PC-3 (cell line): ENCODE measurements around the gene SH3PXD2A. TPM values are rescaled to one million over a fixed set of nuclear protein-coding genes. Genes with fewer than 3 reads are reported as not detected.

ENCODE experiments used
- ATAC-seq: fragments of 200-7000 bp; cut with Tn5 transposase; 2 replicates; pipeline ENCODE4 v1.9.1; 2020; ENCODE audit warnings: mild to moderate bottlenecking, moderate library complexity
- BruUV-seq: library from RNA; stranded (reverse); fragments of 400-500 nt; replicated peaks from 2 replicates; lab custom pipeline; 2021; lab: Mats Ljungman, UMichigan
- CTCF ChIA-PET: fragments of 300-600 bp; sonication (Branson Sonifier 250); formaldehyde crosslinking; loops from one replicate; lab custom pipeline; 2022; ENCODE audit warnings: antibody characterized with exemption; lab: Charles Lee
- POLR2A ChIA-PET: fragments of 300-600 bp; sonication (Branson Sonifier 250); formaldehyde crosslinking; loops from one replicate; lab custom pipeline; 2022; ENCODE audit warnings: antibody characterized with exemption; ENCODE audit not compliant: unreplicated experiment; lab: Charles Lee
- DNase-seq: peaks from one replicate; pipeline ENCODE4 v3.0.0-alpha.2; 2015
- H2AFZ ChIP-seq: fragments of 300-600 bp; sonication (generic); 2 replicates; pipeline ENCODE4 v1.6.0; 2016; ENCODE audit warnings: antibody characterized with exemption, low read length
- H3F3A ChIP-seq: fragments of 300-600 bp; sonication (generic); one replicate; pipeline ENCODE4 v1.6.0; 2017; ENCODE audit warnings: antibody characterized with exemption, low read length, control low read depth, mild to moderate bottlenecking; ENCODE audit not compliant: unreplicated experiment
- H3K27ac ChIP-seq: fragments of 300-600 bp; sonication (generic); 2 replicates; pipeline ENCODE4 v1.5.1; 2016; ENCODE audit warnings: mild to moderate bottlenecking, low read length
- H3K27me3 ChIP-seq: fragments of 300-600 bp; sonication (generic); 2 replicates; pipeline ENCODE4 v1.6.1; 2016; ENCODE audit warnings: low read length, mixed read lengths
- H3K36me3 ChIP-seq: fragments of 300-600 bp; sonication (generic); 2 replicates; pipeline ENCODE4 v1.6.1; 2016; ENCODE audit warnings: low read depth, mixed run types, low read length, mixed read lengths
- H3K4me1 ChIP-seq: fragments of 300-600 bp; sonication (generic); 2 replicates; pipeline ENCODE4 v1.5.1; 2016; ENCODE audit warnings: low read length; ENCODE audit not compliant: insufficient read depth
- H3K4me2 ChIP-seq: fragments of 300-600 bp; sonication (generic); 2 replicates; pipeline ENCODE4 v1.6.0; 2016; ENCODE audit warnings: low read length
- H3K4me3 ChIP-seq: fragments of 300-600 bp; sonication (generic); 2 replicates; pipeline ENCODE4 v1.5.1; 2016; ENCODE audit warnings: mild to moderate bottlenecking, low read length, mixed read lengths
- H3K79me2 ChIP-seq: fragments of 300-600 bp; sonication (generic); 2 replicates; pipeline ENCODE4 v1.6.1; 2017; ENCODE audit warnings: low read length, mixed read lengths
- H3K9ac ChIP-seq: fragments of 300-600 bp; sonication (generic); 2 replicates; pipeline ENCODE4 v1.6.0; 2016; ENCODE audit warnings: mild to moderate bottlenecking, low read length
- H3K9me2 ChIP-seq: fragments of 300-600 bp; sonication (generic); replicated peaks from 2 replicates; pipeline ENCODE4 v1.6.1; 2016; ENCODE audit warnings: mixed run types, low read length, mixed read lengths
- H3K9me3 ChIP-seq: fragments of 300-600 bp; sonication (generic); 2 replicates; pipeline ENCODE4 v1.6.1; 2016; ENCODE audit warnings: low read length, mixed read lengths
- H4K20me1 ChIP-seq: fragments of 300-600 bp; sonication (generic); 2 replicates; pipeline ENCODE4 v1.6.1; 2016; ENCODE audit warnings: low read length, mixed read lengths
- EZH2 ChIP-seq: fragments of 300-600 bp; sonication (generic); IDR thresholded peaks from one replicate; pipeline ENCODE4 v1.6.1; 2017; ENCODE audit warnings: antibody characterized with exemption, mild to moderate bottlenecking, low read length; ENCODE audit not compliant: unreplicated experiment
- EZH2phosphoT487 ChIP-seq: fragments of 300-600 bp; sonication (generic); IDR thresholded peaks from 2 replicates; pipeline ENCODE4 v1.6.1; 2018; ENCODE audit warnings: mild to moderate bottlenecking, antibody characterized with exemption, low read length, borderline replicate concordance
- intact Hi-C: fragments of 100-400 bp; cut with micrococcal nuclease; formaldehyde crosslinking; loops from 2 replicates; pipeline ENCODE4 v1.9.0; 2023
- total RNA-seq: library from RNA; depleted of rRNA; stranded (reverse); fragments of >200 nt; gene quantifications from 2 replicates; pipeline ENCODE4 v1.2.3, GENCODE V29; 2014
- TF ChIP-seq, protein P1 (sequence below): fragments of 300-600 bp; sonication (generic); conservative IDR thresholded peaks from 2 replicates; pipeline ENCODE4 v1.5.1; 2017; ENCODE audit warnings: antibody characterized with exemption, low read depth, mild to moderate bottlenecking, low read length

SH3PXD2A gene
- total RNA-seq, 1 experiment from 2014 or later = 3.4 TPM

DNA sequence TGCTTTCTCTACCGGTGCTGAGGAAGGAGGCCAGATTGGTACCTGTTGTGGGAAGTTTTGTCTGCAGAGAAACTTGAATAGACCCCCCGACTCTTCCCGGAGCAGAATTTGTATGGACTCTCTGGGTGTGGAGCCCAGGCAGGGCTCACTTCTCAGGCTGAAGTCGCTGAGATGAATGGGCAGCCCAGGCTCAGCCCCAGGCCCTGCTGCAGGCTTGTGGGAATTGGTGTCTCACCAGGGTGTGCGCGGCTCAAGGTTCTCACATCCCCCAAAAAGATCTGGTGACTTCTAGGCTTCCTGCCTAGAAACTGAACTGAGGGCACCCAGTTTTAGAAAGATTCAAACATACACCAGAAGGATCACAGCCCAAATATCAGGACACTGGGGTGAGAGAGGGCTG is 258.4 kb downstream of the SH3PXD2A start:
- Histone ChIP-seq H3K9me2 (no peaks in the 10 kb centered on the region), H3K79me2 (no peaks in the 10 kb centered on the region), H3K4me3 (no peak overlapping the region), H3K36me3 (no peaks in the 10 kb centered on the region), H3K9ac (no peak overlapping the region), H2AFZ (no peak overlapping the region), H3K4me2 (no peak overlapping the region), H3F3A (no peaks in the 10 kb centered on the region), H3K4me1 (no peaks in the 10 kb centered on the region; the same call in 1 of the 2 replicates), H3K9me3 (no peaks in the 10 kb centered on the region), H4K20me1 (no peaks in the 10 kb centered on the region), H3K27ac (no peak overlapping the region), H3K27me3 (no peaks in the 10 kb centered on the region)
- no peak for DNase-seq
- CTCF ChIA-PET = no interaction called here
- no TSS peak for BruUV-seq
- TF ChIP-seq EZH2phosphoT487 (no peak), EZH2 (no peak)
- TF ChIP-seq, protein P1, sequence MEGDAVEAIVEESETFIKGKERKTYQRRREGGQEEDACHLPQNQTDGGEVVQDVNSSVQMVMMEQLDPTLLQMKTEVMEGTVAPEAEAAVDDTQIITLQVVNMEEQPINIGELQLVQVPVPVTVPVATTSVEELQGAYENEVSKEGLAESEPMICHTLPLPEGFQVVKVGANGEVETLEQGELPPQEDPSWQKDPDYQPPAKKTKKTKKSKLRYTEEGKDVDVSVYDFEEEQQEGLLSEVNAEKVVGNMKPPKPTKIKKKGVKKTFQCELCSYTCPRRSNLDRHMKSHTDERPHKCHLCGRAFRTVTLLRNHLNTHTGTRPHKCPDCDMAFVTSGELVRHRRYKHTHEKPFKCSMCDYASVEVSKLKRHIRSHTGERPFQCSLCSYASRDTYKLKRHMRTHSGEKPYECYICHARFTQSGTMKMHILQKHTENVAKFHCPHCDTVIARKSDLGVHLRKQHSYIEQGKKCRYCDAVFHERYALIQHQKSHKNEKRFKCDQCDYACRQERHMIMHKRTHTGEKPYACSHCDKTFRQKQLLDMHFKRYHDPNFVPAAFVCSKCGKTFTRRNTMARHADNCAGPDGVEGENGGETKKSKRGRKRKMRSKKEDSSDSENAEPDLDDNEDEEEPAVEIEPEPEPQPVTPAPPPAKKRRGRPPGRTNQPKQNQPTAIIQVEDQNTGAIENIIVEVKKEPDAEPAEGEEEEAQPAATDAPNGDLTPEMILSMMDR = no peak
- ATAC-seq = no peak
- intact Hi-C loops = no loop called here
- POLR2A ChIA-PET = no interaction called here

DNA sequence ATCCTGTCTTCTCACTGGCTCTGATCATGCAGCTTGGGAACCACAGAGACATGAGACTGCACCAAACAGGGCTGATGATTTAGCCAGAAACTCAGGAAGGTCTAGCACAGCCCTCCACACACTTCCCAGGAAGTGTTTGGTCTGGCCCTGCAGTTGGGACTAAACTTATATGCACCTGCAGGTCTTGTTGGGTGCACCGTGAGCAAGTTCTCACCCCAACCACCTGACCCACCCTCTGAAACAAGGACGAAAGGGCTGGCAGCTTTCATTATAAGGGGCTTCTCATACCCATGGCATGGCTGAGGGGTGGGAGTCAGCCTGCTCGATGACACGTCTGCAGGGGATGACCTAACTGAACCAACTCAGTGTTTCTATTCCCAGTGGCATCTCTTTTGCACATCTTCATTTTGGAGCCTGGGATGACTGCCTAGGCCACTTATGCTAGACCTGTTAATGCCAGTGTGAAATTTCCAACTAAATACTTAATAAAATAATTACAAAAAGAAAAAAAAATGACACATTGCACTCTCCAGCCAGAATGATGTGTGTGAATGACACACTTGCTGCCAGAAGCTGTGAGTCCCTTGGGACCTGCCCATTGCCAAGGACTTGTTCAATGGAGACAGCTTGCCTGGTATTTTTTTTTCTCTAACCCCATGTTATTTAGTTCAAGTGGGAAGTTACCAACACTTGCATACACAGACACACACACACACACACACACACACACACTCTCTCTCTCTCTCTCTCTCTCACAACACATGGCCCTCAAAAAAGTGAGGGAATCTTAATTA is 259.2 kb downstream of the SH3PXD2A start:
- Histone ChIP-seq H2AFZ (no peak overlapping the region), H3K9me2 (no peaks in the 10 kb centered on the region), H3K27ac (no peak overlapping the region), H3K79me2 (no peaks in the 10 kb centered on the region), H3K4me2 (no peak overlapping the region), H4K20me1 (no peaks in the 10 kb centered on the region), H3K9ac (no peak overlapping the region), H3K27me3 (no peaks in the 10 kb centered on the region), H3K36me3 (no peaks in the 10 kb centered on the region), H3K4me1 (no peaks in the 10 kb centered on the region; the same call in 1 of the 2 replicates), H3F3A (no peaks in the 10 kb centered on the region), H3K4me3 (no peak overlapping the region), H3K9me3 (no peaks in the 10 kb centered on the region)
- POLR2A ChIA-PET = no interaction called here
- TF ChIP-seq, protein P1 = no peak
- TF ChIP-seq EZH2phosphoT487 = no peak
- TF ChIP-seq EZH2 = no peak
- BruUV-seq = no TSS peak
- ATAC-seq (no peak), DNase-seq (no peak)
- intact Hi-C loops = no loop called here
- CTCF ChIA-PET = no interaction called here

DNA sequence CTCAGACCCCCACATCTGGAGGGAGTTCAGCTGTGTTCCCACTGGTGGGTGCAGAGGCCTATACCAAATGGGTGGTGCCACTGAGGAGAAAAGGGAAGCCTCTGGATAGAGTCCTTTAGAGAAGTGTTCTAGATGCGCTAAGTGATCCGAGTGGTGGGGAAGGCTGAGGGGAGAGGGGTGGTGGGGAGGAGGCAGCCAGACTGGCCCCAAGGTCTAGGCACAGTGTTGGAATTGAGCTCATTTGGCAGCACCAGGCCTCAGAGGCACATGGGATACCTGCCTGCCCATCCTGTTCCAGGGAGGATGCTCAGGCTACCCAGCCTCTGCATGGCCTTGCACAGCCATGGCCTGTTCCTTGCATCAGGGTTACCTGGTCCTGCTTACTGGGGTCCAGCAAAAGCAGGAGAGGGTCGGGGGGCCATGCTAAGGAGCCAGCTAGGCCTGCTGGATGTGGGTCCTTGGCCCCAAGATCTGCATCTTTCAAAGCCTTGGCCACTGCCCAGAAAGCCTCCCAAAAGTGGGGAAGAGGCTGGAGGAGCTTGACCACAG is 262.3 kb downstream of the SH3PXD2A start:
- CTCF ChIA-PET = interaction anchor here (0.6 to 1.5 kb wide), 2 partner anchors 107 to 162 kb away, joined by 3 to 4 read pairs; no protein-coding TSS in a partner anchor
- no TSS peak for BruUV-seq

More for the DNA sequence above, 262.3 kb downstream of the SH3PXD2A start:
- no peaks in the 10 kb centered on the region for H3K79me2 ChIP-seq
- no peaks in the 10 kb centered on the region for H3K9me3 ChIP-seq
- no peaks in the 10 kb centered on the region for H3K27me3 ChIP-seq
- H2AFZ ChIP-seq = no peak overlapping the region
- TF ChIP-seq EZH2phosphoT487 (no peak), EZH2 (no peak)
- TF ChIP-seq, protein P1 = no peak
- no peaks in the 10 kb centered on the region for H3K36me3 ChIP-seq
- no peak overlapping the region for H3K27ac ChIP-seq
- ATAC-seq = no peak
- no peak overlapping the region for H3K9ac ChIP-seq
- no peak for DNase-seq
- no peak overlapping the region for H3K4me3 ChIP-seq
- no peaks in the 10 kb centered on the region for H3K9me2 ChIP-seq
- no peaks in the 10 kb centered on the region for H3F3A ChIP-seq
- no peak overlapping the region for H3K4me2 ChIP-seq
- H3K4me1 ChIP-seq = no peaks in the 10 kb centered on the region
- intact Hi-C loops = loop anchor here (5.0 kb wide), 1 partner anchor 101 kb away; the partner anchor contains the start of gene NEURL1
- POLR2A ChIA-PET = no interaction called here
- no peaks in the 10 kb centered on the region for H4K20me1 ChIP-seq
